Stimulated activated CD4-positive, alpha-beta T cell treated with anti-CD3 and anti-CD28 coated beads, Interleukin-12 subunit alpha, Interleukin-12 subunit beta, amount 100 ng/mL, for 4 hours (primary cell): Measurements from ENCODE around the gene LHX1.

Experiments
- DNase-seq: peaks from one replicate; pipeline ENCODE4 v3.0.0-alpha.2; 2020

Gene LHX1

GRCh38 chr17:36975922-36976515 lies 38.7 kb downstream of the LHX1 start:
- DNase-seq, result no peak

- DNase-seq, result no peak
Measured at GRCh38 chr17:36977066-36977465, 39.8 kb downstream of the LHX1 start.

DNA sequence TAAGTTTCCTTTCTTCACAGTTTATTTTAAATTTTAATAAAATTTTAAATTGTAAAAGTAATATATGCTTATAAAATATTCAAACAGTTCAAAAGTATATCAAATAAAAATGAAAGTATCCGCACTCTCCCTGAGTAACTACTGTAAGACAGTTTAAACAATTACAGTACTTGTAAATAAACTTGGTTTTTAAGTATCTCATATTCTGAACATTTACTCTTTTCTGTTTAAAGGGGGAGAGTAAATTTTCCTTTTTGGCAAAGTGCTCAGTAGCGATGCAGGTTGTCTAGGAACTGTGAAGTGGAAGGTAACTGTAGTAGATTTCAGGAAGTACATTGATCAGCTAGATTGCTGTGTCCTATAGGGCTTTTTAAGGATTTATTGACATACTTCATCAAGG lies 40.3 kb downstream of the LHX1 start:
- no peak for DNase-seq

GRCh38 chr17:36978810-36979564 lies 41.7 kb downstream of the LHX1 start:
- no peak for DNase-seq

- no peak for DNase-seq
Measured at GRCh38 chr17:36979565-36979941, 42.3 kb downstream of the LHX1 start.

GRCh38 chr17:36980280-36980761 lies 43.0 kb downstream of the LHX1 start:
- no peak for DNase-seq

GRCh38 chr17:36983618-36984017 lies 46.3 kb downstream of the LHX1 start:
- no peak for DNase-seq

GRCh38 chr17:36989173-36989572 lies 51.9 kb downstream of the LHX1 start:
- DNase-seq, result no peak

- no peak for DNase-seq
Measured at GRCh38 chr17:36992701-36993100, 55.4 kb downstream of the LHX1 start.

DNA sequence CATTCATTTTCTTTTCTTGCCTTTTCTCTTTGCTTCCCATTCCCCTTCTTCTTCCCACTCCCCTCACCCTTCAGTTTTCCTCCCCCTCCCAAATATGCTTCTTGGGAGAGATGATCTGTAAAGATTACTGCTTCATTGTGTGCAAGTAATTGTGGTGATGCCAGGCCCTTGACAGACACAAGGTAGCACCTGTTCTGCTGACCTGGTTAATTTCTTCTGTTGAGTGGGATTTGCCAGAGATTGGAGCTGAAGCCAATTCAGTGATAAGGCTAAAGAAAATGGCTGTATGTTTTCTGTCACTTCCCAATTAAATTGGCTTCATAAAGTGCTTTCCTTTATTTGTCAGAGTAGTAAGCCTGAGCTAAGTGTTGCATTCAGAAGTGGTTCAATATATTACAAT lies 56.0 kb downstream of the LHX1 start:
- no peak for DNase-seq
